Measurements from ENCODE around the gene PHF2.

PHF2 gene

GRCh38 chr9:93624431-93624834, 48.0 kb downstream of the PHF2 start:
- no peak for DNase-seq (ENCODE audit: low read depth in 2 of 3, low spot score in 1 of 3)

GRCh38 chr9:93624977-93625376, 48.6 kb downstream of the PHF2 start:
- no peak for DNase-seq (ENCODE audit: low read depth in 2 of 3, low spot score in 1 of 3)

- DNase-seq (ENCODE audit: low read depth in 2 of 3, low spot score in 1 of 3) = no peak
Observed at GRCh38 chr9:93629920-93630319, 53.5 kb downstream of the PHF2 start.

GRCh38 chr9:93630806-93631411, 54.5 kb downstream of the PHF2 start:
- DNase-seq (ENCODE audit: low read depth in 2 of 3, low spot score in 1 of 3) = no peak

- DNase-seq (ENCODE audit: low read depth in 2 of 3, low spot score in 1 of 3) = no peak
Observed at GRCh38 chr9:93633492-93634221, 57.3 kb downstream of the PHF2 start.

GRCh38 chr9:93634311-93635185, 58.2 kb downstream of the PHF2 start:
- no peak for DNase-seq (ENCODE audit: low read depth in 2 of 3, low spot score in 1 of 3)

- no peak for DNase-seq (ENCODE audit: low read depth in 2 of 3, low spot score in 1 of 3)
Observed at GRCh38 chr9:93635186-93636107, 59.1 kb downstream of the PHF2 start.

- no peak for DNase-seq (ENCODE audit: low read depth in 2 of 3, low spot score in 1 of 3)
Observed at GRCh38 chr9:93636172-93636661, 59.8 kb downstream of the PHF2 start.

- no peak for DNase-seq (ENCODE audit: low read depth in 2 of 3, low spot score in 1 of 3)
Observed at GRCh38 chr9:93636667-93637066, 60.3 kb downstream of the PHF2 start.

GRCh38 chr9:93637886-93638285, 61.5 kb downstream of the PHF2 start:
- no peak for DNase-seq (ENCODE audit: low read depth in 2 of 3, low spot score in 1 of 3)

GRCh38 chr9:93640027-93640426, 63.6 kb downstream of the PHF2 start:
- no peak for DNase-seq (ENCODE audit: low read depth in 2 of 3, low spot score in 1 of 3)

GRCh38 chr9:93642961-93643360, 66.6 kb downstream of the PHF2 start:
- no peak for DNase-seq (ENCODE audit: low read depth in 2 of 3, low spot score in 1 of 3)

GRCh38 chr9:93644397-93645088, 68.2 kb downstream of the PHF2 start:
- DNase-seq (ENCODE audit: low read depth in 2 of 3, low spot score in 1 of 3) = no peak

GRCh38 chr9:93645149-93645889, 68.9 kb downstream of the PHF2 start:
- DNase-seq (ENCODE audit: low read depth in 2 of 3, low spot score in 1 of 3) = no peak

- DNase-seq (ENCODE audit: low read depth in 2 of 3, low spot score in 1 of 3) = no peak
Observed at GRCh38 chr9:93645921-93646639, 69.7 kb downstream of the PHF2 start.

GRCh38 chr9:93646640-93647178, 70.3 kb downstream of the PHF2 start:
- no peak for DNase-seq (ENCODE audit: low read depth in 2 of 3, low spot score in 1 of 3)

- no peak for DNase-seq (ENCODE audit: low read depth in 2 of 3, low spot score in 1 of 3)
Observed at GRCh38 chr9:93648181-93648580, 71.8 kb downstream of the PHF2 start.

GRCh38 chr9:93648836-93649235, 72.5 kb downstream of the PHF2 start:
- no peak for DNase-seq (ENCODE audit: low read depth in 2 of 3, low spot score in 1 of 3)
